ENCODE measurements around the gene MBNL2. TPM values are rescaled to one million over a fixed set of nuclear protein-coding genes. Genes with fewer than 3 reads are reported as not detected.

MBNL2 gene
- total RNA-seq, 1 experiment from 2014 or later, result 0.85 TPM

GRCh38 chr13:97220151-97220900 lies 1.8 kb upstream of the MBNL2 start (continued):
- TF ChIP-seq, protein P1, sequence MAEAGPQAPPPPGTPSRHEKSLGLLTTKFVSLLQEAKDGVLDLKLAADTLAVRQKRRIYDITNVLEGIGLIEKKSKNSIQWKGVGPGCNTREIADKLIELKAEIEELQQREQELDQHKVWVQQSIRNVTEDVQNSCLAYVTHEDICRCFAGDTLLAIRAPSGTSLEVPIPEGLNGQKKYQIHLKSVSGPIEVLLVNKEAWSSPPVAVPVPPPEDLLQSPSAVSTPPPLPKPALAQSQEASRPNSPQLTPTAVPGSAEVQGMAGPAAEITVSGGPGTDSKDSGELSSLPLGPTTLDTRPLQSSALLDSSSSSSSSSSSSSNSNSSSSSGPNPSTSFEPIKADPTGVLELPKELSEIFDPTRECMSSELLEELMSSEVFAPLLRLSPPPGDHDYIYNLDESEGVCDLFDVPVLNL (CRISPR knock-in tag; IDR thresholded peaks at IDR 0.05; ENCODE audit: borderline replicate concordance, low read depth), result no peak

DNA sequence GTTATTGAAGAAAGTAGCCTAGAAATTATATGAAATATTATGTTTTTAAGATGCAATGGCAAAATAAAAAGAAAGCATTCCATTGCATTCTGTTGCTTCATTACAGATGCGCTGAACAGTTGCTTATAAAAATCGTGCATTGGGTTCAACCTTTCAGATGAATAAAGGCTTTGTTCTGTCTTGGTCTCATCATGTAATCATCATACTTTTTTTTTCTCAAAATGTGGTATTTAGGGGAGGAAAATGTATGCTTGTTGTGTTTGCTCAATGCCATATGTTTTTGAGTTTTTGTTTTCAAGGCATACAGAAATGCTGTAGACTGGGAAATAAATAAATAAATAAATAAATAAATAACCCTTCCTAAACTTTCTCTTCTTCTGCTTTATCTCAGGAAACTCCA lies 1.1 kb upstream of the MBNL2 start:
- ChIA-PET CTCF (interaction anchor here (1.5 kb wide), 1 partner anchor 29 kb away, joined by 4 read pairs; no protein-coding TSS in a partner anchor), POLR2A (no interaction called here)
- peaks cover 85% of the 10 kb centered on the region for H3K27me3 Mint-ChIP-seq (ENCODE audit: low read depth)
- no peaks in the 10 kb centered on the region for H3K36me3 Mint-ChIP-seq
- H3K9me3 Mint-ChIP-seq, result no peaks in the 10 kb centered on the region
- DNase-seq (ENCODE audit: low spot score), result no peak
- no peak overlapping the region for H3K4me3 Mint-ChIP-seq
- ATAC-seq, result no peak
- H3K4me1 Mint-ChIP-seq, result peaks cover 33% of the 10 kb centered on the region
- no peak for TF ChIP-seq ZNF416 (CRISPR knock-in tag; IDR thresholded peaks at IDR 0.05)
- no peak for TF ChIP-seq EMX1 (CRISPR knock-in tag; IDR thresholded peaks at IDR 0.05)
- TF ChIP-seq, protein P2, sequence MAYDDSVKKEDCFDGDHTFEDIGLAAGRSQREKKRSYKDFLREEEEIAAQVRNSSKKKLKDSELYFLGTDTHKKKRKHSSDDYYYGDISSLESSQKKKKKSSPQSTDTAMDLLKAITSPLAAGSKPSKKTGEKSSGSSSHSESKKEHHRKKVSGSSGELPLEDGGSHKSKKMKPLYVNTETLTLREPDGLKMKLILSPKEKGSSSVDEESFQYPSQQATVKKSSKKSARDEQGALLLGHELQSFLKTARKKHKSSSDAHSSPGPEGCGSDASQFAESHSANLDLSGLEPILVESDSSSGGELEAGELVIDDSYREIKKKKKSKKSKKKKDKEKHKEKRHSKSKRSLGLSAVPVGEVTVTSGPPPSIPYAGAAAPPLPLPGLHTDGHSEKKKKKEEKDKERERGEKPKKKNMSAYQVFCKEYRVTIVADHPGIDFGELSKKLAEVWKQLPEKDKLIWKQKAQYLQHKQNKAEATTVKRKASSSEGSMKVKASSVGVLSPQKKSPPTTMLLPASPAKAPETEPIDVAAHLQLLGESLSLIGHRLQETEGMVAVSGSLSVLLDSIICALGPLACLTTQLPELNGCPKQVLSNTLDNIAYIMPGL (CRISPR knock-in tag; IDR thresholded peaks at IDR 0.05), result no peak
- no peak for TF ChIP-seq NR3C1 (CRISPR knock-in tag; conservative IDR thresholded peaks at IDR 0.05; ENCODE audit: low read depth)
- TF ChIP-seq ATF3 (CRISPR knock-in tag; conservative IDR thresholded peaks at IDR 0.05), result no peak
- TF ChIP-seq SP1 (CRISPR knock-in tag; conservative IDR thresholded peaks at IDR 0.05), result no peak
- TF ChIP-seq, protein P3, sequence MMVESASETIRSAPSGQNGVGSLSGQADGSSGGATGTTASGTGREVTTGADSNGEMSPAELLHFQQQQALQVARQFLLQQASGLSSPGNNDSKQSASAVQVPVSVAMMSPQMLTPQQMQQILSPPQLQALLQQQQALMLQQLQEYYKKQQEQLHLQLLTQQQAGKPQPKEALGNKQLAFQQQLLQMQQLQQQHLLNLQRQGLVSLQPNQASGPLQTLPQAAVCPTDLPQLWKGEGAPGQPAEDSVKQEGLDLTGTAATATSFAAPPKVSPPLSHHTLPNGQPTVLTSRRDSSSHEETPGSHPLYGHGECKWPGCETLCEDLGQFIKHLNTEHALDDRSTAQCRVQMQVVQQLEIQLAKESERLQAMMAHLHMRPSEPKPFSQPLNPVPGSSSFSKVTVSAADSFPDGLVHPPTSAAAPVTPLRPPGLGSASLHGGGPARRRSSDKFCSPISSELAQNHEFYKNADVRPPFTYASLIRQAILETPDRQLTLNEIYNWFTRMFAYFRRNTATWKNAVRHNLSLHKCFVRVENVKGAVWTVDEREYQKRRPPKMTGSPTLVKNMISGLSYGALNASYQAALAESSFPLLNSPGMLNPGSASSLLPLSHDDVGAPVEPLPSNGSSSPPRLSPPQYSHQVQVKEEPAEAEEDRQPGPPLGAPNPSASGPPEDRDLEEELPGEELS (CRISPR knock-in tag; IDR thresholded peaks at IDR 0.05), result no peak
- TF ChIP-seq, protein P4, sequence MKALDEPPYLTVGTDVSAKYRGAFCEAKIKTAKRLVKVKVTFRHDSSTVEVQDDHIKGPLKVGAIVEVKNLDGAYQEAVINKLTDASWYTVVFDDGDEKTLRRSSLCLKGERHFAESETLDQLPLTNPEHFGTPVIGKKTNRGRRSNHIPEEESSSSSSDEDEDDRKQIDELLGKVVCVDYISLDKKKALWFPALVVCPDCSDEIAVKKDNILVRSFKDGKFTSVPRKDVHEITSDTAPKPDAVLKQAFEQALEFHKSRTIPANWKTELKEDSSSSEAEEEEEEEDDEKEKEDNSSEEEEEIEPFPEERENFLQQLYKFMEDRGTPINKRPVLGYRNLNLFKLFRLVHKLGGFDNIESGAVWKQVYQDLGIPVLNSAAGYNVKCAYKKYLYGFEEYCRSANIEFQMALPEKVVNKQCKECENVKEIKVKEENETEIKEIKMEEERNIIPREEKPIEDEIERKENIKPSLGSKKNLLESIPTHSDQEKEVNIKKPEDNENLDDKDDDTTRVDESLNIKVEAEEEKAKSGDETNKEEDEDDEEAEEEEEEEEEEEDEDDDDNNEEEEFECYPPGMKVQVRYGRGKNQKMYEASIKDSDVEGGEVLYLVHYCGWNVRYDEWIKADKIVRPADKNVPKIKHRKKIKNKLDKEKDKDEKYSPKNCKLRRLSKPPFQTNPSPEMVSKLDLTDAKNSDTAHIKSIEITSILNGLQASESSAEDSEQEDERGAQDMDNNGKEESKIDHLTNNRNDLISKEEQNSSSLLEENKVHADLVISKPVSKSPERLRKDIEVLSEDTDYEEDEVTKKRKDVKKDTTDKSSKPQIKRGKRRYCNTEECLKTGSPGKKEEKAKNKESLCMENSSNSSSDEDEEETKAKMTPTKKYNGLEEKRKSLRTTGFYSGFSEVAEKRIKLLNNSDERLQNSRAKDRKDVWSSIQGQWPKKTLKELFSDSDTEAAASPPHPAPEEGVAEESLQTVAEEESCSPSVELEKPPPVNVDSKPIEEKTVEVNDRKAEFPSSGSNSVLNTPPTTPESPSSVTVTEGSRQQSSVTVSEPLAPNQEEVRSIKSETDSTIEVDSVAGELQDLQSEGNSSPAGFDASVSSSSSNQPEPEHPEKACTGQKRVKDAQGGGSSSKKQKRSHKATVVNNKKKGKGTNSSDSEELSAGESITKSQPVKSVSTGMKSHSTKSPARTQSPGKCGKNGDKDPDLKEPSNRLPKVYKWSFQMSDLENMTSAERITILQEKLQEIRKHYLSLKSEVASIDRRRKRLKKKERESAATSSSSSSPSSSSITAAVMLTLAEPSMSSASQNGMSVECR (CRISPR knock-in tag; IDR thresholded peaks at IDR 0.05; ENCODE audit: borderline replicate concordance), result no peak
- TF ChIP-seq PREB (CRISPR knock-in tag; IDR thresholded peaks at IDR 0.05; ENCODE audit: borderline replicate concordance), result no peak
- TF ChIP-seq SMAD4 (CRISPR knock-in tag; IDR thresholded peaks at IDR 0.05), result no peak
- TF ChIP-seq USF2 (CRISPR knock-in tag; IDR thresholded peaks at IDR 0.05), result no peak
- TF ChIP-seq, protein P5, sequence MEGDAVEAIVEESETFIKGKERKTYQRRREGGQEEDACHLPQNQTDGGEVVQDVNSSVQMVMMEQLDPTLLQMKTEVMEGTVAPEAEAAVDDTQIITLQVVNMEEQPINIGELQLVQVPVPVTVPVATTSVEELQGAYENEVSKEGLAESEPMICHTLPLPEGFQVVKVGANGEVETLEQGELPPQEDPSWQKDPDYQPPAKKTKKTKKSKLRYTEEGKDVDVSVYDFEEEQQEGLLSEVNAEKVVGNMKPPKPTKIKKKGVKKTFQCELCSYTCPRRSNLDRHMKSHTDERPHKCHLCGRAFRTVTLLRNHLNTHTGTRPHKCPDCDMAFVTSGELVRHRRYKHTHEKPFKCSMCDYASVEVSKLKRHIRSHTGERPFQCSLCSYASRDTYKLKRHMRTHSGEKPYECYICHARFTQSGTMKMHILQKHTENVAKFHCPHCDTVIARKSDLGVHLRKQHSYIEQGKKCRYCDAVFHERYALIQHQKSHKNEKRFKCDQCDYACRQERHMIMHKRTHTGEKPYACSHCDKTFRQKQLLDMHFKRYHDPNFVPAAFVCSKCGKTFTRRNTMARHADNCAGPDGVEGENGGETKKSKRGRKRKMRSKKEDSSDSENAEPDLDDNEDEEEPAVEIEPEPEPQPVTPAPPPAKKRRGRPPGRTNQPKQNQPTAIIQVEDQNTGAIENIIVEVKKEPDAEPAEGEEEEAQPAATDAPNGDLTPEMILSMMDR (IDR thresholded peaks at IDR 0.05), result no peak
- no peak for TF ChIP-seq NR1H2 (CRISPR knock-in tag; IDR thresholded peaks at IDR 0.05)
- TF ChIP-seq E2F1 (CRISPR knock-in tag; IDR thresholded peaks at IDR 0.05), result no peak
- TF ChIP-seq SOX15 (CRISPR knock-in tag; IDR thresholded peaks at IDR 0.05), result no peak
- TF ChIP-seq TEAD4 (CRISPR knock-in tag; IDR thresholded peaks at IDR 0.05), result no peak
- TF ChIP-seq HMGA2 (CRISPR knock-in tag; IDR thresholded peaks at IDR 0.05), result no peak
- TF ChIP-seq ZNF671 (CRISPR knock-in tag; IDR thresholded peaks at IDR 0.05), result no peak
- no peak for TF ChIP-seq TP53 (CRISPR knock-in tag; IDR thresholded peaks at IDR 0.05)
- no peak overlapping the region for H3K27ac Mint-ChIP-seq
